H1 (cell line): ENCODE results near the gene TPSAB1.

Source experiments
- CBX8 ChIP-seq: fragments of 300-800, 300-1000 bp; sonication (generic); IDR thresholded peaks from 2 replicates; pipeline ENCODE4 v1.7.1; 2016; ENCODE audit warnings: low read depth, low read length, borderline replicate concordance
- CHD1 ChIP-seq: IDR thresholded peaks from 2 replicates; pipeline ENCODE4 v1.6.1; 2012; ENCODE audit warnings: low read depth, low read length, improper control_type of control experiment
- CHD2 ChIP-seq: IDR thresholded peaks from 2 replicates; pipeline ENCODE4 v1.6.1; 2012; ENCODE audit warnings: low read length, improper control_type of control experiment
- CTCF ChIP-seq, 3 experiments: IDR thresholded peaks; 1 replicate in 2 of 3; 2 replicates in 1 of 3; pipeline versions ENCODE4 v1.5.1 to v1.6.1; 2011; ENCODE audit warnings: low read length in 3 of 3, mild to moderate bottlenecking in 3 of 3, inconsistent platforms in 2 of 3, low read depth in 1 of 3, moderate library complexity in 1 of 3; ENCODE audit not compliant: insufficient read depth in 1 of 3; ENCODE audit errors: control extremely low read depth in 1 of 3
- EZH2 ChIP-seq: fragments of 200-600 bp; sonication (generic); IDR thresholded peaks from 2 replicates; pipeline ENCODE4 v1.7.1; 2012; ENCODE audit warnings: low read depth, mild to moderate bottlenecking, moderate library complexity, low read length, inconsistent platforms; ENCODE audit not compliant: severe bottlenecking
- JUN ChIP-seq: IDR thresholded peaks from 2 replicates; pipeline ENCODE4 v1.6.1; 2011; ENCODE audit warnings: low read depth, mild to moderate bottlenecking, improper control_type of control experiment, low read length
- KDM1A ChIP-seq: fragments of 200-600, 300-600 bp; sonication (generic); IDR thresholded peaks from 2 replicates; pipeline ENCODE4 v1.7.1; 2016; ENCODE audit warnings: mild to moderate bottlenecking, low read length, borderline replicate concordance
- POLR2A ChIP-seq, 2 experiments: IDR thresholded peaks; 1 replicate in 1 of 2; 2 replicates in 1 of 2; pipeline ENCODE4 v1.6.1; 2011; ENCODE audit warnings: low read depth in 2 of 2, low read length in 2 of 2, mild to moderate bottlenecking in 2 of 2; ENCODE audit errors: control extremely low read depth in 1 of 2
- RAD21 ChIP-seq, 2 experiments: IDR thresholded peaks in 1 of 2; conservative IDR thresholded peaks in 1 of 2; 2 replicates each; pipeline ENCODE4 v1.6.1; 2011; ENCODE audit warnings: low read depth in 2 of 2, low read length in 2 of 2, improper control_type of control experiment in 1 of 2, inconsistent platforms in 1 of 2, mild to moderate bottlenecking in 1 of 2, moderate library complexity in 1 of 2
- RNF2 ChIP-seq: fragments of 200-900, 300-1000 bp; sonication (generic); IDR thresholded peaks from 2 replicates; pipeline ENCODE4 v1.7.1; 2016; ENCODE audit warnings: borderline replicate concordance, low read depth, mild to moderate bottlenecking, antibody characterized with exemption, low read length; ENCODE audit not compliant: poor library complexity, severe bottlenecking; ENCODE audit errors: missing control alignments
- SAP30 ChIP-seq: fragments of 300-600 bp; sonication (generic); IDR thresholded peaks from 2 replicates; pipeline ENCODE4 v1.7.1; 2012; ENCODE audit warnings: low read length, moderate library complexity, mild to moderate bottlenecking, inconsistent platforms; ENCODE audit not compliant: insufficient read depth, insufficient replicate concordance
- SIX5 ChIP-seq: IDR thresholded peaks from 2 replicates; pipeline ENCODE4 v1.6.1; 2011; ENCODE audit warnings: mild to moderate bottlenecking, low read depth, low read length
- SP1 ChIP-seq: IDR thresholded peaks from 2 replicates; pipeline ENCODE4 v1.6.1; 2011; ENCODE audit warnings: low read depth, low read length

GRCh38 chr16:1195393-1195666 is 45.2 kb upstream of the TPSAB1 start:
- TF ChIP-seq CHD2: no peak
- TF ChIP-seq SP1: no peak
- no peak for TF ChIP-seq JUN
- no peak for TF ChIP-seq EZH2
- no peak for TF ChIP-seq POLR2A (IDR thresholded peaks at IDR 0.05; ENCODE audit: control extremely low read depth in 1 of 2, low read depth in 2 of 2, low read length in 2 of 2)
- TF ChIP-seq SIX5: no peak
- no peak for TF ChIP-seq CBX8
- TF ChIP-seq CTCF (IDR thresholded peaks at IDR 0.05; ENCODE audit: control extremely low read depth in 1 of 3, insufficient read depth in 1 of 3, low read depth in 1 of 3, low read length in 3 of 3): no peak
- no peak for TF ChIP-seq CHD1
- no peak for TF ChIP-seq RNF2
- no peak for TF ChIP-seq KDM1A
- TF ChIP-seq SAP30: no peak
- TF ChIP-seq RAD21 (IDR thresholded peaks at IDR 0.05 in 1 of 2, conservative IDR thresholded peaks at IDR 0.05 in 1 of 2; ENCODE audit: low read depth in 2 of 2, low read length in 2 of 2): no peak
